ENCODE results near the gene TMEM174. TPM values are rescaled to one million over a fixed set of nuclear protein-coding genes. Genes with fewer than 3 reads are reported as not detected.

The TMEM174 gene
- total RNA-seq, 1 donor from 2014 or later = not detected

- ATAC-seq = peak; percentile 87
- no peak for DNase-seq (ENCODE audit: low spot score)
Measured at GRCh38 chr5:73152411-73153388, 20.3 kb upstream of the TMEM174 start.

GRCh38 chr5:73153513-73153912, 19.5 kb upstream of the TMEM174 start:
- DNase-seq (ENCODE audit: low spot score) = no peak
- no peak for ATAC-seq

GRCh38 chr5:73154208-73155006, 18.6 kb upstream of the TMEM174 start:
- DNase-seq (ENCODE audit: low spot score) (no peak), ATAC-seq (no peak)

GRCh38 chr5:73155271-73156222, 17.4 kb upstream of the TMEM174 start:
- no peak for ATAC-seq
- DNase-seq (ENCODE audit: low spot score) = no peak

- ATAC-seq = no peak
- no peak for DNase-seq (ENCODE audit: low spot score)
Measured at GRCh38 chr5:73157414-73158303, 15.3 kb upstream of the TMEM174 start.

- DNase-seq (ENCODE audit: low spot score) = no peak
- no peak for ATAC-seq
Measured at GRCh38 chr5:73158313-73158712, 14.7 kb upstream of the TMEM174 start.

GRCh38 chr5:73160239-73160671, 12.7 kb upstream of the TMEM174 start:
- no peak for ATAC-seq

GRCh38 chr5:73170522-73170921, 2.5 kb upstream of the TMEM174 start:
- DNase-seq (ENCODE audit: low spot score) (no peak), ATAC-seq (peak; percentile 45)

More at GRCh38 chr5:73160239-73160671, 12.7 kb upstream of the TMEM174 start:
- no peak for DNase-seq (ENCODE audit: low spot score)

- ATAC-seq (no peak), DNase-seq (ENCODE audit: low spot score) (no peak)
Measured at GRCh38 chr5:73171495-73171894, 1.5 kb upstream of the TMEM174 start.

GRCh38 chr5:73174100-73174815, 1.3 kb downstream of the TMEM174 start:
- ATAC-seq (no peak), DNase-seq (ENCODE audit: low spot score) (no peak)

GRCh38 chr5:73176250-73176649, 3.3 kb downstream of the TMEM174 start:
- ATAC-seq = no peak
- no peak for DNase-seq (ENCODE audit: low spot score)

- no peak for ATAC-seq
- DNase-seq (ENCODE audit: low spot score) = no peak
Measured at GRCh38 chr5:73178265-73178664, 5.3 kb downstream of the TMEM174 start.

GRCh38 chr5:73179730-73180129, 6.7 kb downstream of the TMEM174 start:
- DNase-seq (ENCODE audit: low spot score) = no peak
- ATAC-seq = no peak

- DNase-seq (ENCODE audit: low spot score) = no peak
- no peak for ATAC-seq
Measured at GRCh38 chr5:73180566-73180965, 7.6 kb downstream of the TMEM174 start.

GRCh38 chr5:73182307-73182706, 9.3 kb downstream of the TMEM174 start:
- ATAC-seq (no peak), DNase-seq (ENCODE audit: low spot score) (no peak)

- no peak for ATAC-seq
- DNase-seq (ENCODE audit: low spot score) = no peak
Measured at GRCh38 chr5:73183000-73183399, 10.0 kb downstream of the TMEM174 start.

- DNase-seq (ENCODE audit: low spot score) (no peak), ATAC-seq (no peak)
Measured at GRCh38 chr5:73183481-73183891, 10.5 kb downstream of the TMEM174 start.

GRCh38 chr5:73186976-73187375, 14.0 kb downstream of the TMEM174 start:
- no peak for ATAC-seq
- DNase-seq (ENCODE audit: low spot score) = no peak

Data from left lobe of liver (tissue), 2 donors.